Ovary (tissue), 9 donors: ENCODE data around the gene ARHGAP10. TPM values are rescaled to one million over a fixed set of nuclear protein-coding genes. Genes with fewer than 3 reads are reported as not detected.

Source experiments
- DNase-seq, 5 donors: peaks; one replicate each; pipeline ENCODE4 v3.0.0-alpha.2; 2019 to 2020
- H3K27ac ChIP-seq, 2 donors: fragments of 200-600 bp; one replicate each; pipeline versions ENCODE4 v1.5.1 to v1.8.0; 2019 to 2022
- H3K27me3 ChIP-seq: fragments of 200-600 bp; one replicate; pipeline ENCODE4 v1.8.0; 2022
- H3K36me3 ChIP-seq: fragments of 200-600 bp; sonication (generic); one replicate; pipeline ENCODE4 v1.5.1; 2019
- H3K4me1 ChIP-seq: one replicate; pipeline ENCODE4 v1.8.1; 2013; ENCODE audit warnings: mild to moderate bottlenecking, moderate library complexity; ENCODE audit not compliant: insufficient read depth
- H3K4me3 ChIP-seq: fragments of 200-600 bp; sonication (generic); one replicate; pipeline ENCODE4 v1.5.1; 2017
- H3K9me3 ChIP-seq, 2 donors: fragments of 200-600 bp in 1 of 2; sonication (generic) in 1 of 2; one replicate each; pipeline versions ENCODE4 v1.5.1 to v1.8.1; 2013 to 2019; ENCODE audit warnings: mild to moderate bottlenecking in 1 of 2, moderate library complexity in 1 of 2
- EP300 ChIP-seq: sonication (generic); formaldehyde crosslinking; IDR thresholded peaks from one replicate; pipeline ENCODE4 v1.6.1; 2017; ENCODE audit warnings: antibody characterized with exemption
- POLR2A ChIP-seq: fragments of 450-650 bp; IDR thresholded peaks from one replicate; pipeline ENCODE4 v1.6.1; 2017; ENCODE audit warnings: antibody characterized with exemption, mild to moderate bottlenecking, moderate library complexity
- WGBS, 3 donors: extraction: QIAGEN DNeasy Blood & Tissue Kit in 1 of 3; methylation state at CpG; one replicate each; pipeline versions ENCODE4 v1.1.5 to v1.1.7; 2013 to 2017; 5-methylcytosine and 5-hydroxymethylcytosine counted together
- intact Hi-C, 4 donors: fragments of 100-400 bp; cut with DNase I; formaldehyde crosslinking; loops; one replicate each; pipeline versions ENCODE4 v1.11.0 to v1.15.1; 2022 to 2023
- polyA plus RNA-seq, 2 donors: library from polyadenylated mRNA; stranded (reverse); fragments of 200-250 nt in 1 of 2; fragments of 350-450 nt in 1 of 2; fragmentation: Illumina TruSeq in 1 of 2; extraction: RNeasy Lipid Tissue Mini Kit (QIAGEN cat#74804) in 1 of 2; gene quantifications; one replicate each; pipeline ENCODE4 v1.2.3, GENCODE V29; 2013 to 2014
- total RNA-seq, 7 donors: library from RNA; depleted of rRNA in 2 of 7; stranded (reverse); fragments of >200 nt in 2 of 7; fragmentation: NEBNext Ultra II Directional in 3 of 7; extraction: Animal tissue kit (Norgen Biotek cat#: 25700) in 3 of 7; gene quantifications; one replicate each; pipeline versions ENCODE4 v1.1.0 to v1.2.4, GENCODE V29; 2016 to 2023
- TF ChIP-seq, protein P1 (sequence below), 3 donors: fragments of 450-650 bp in 2 of 3; fragments of 200-600 bp in 1 of 3; IDR thresholded peaks; one replicate each; pipeline versions ENCODE4 v1.5.1 to v1.8.0; 2016 to 2022; ENCODE audit warnings: antibody characterized with exemption in 3 of 3, mild to moderate bottlenecking in 1 of 3
- donor health status: DM: no; HTN: no; CAD: no; lungs with moderate emphysema.
- donor health status: DM: no; HTN: no; CAD: no.
- donor health status: Bipolar disorder and iron deficiency.
- donor health status: DM: yes; HTN: yes; CAD: no.
- donor health status: DM: no; HTN: no; CAD: no.
- donor health status: DM: yes; HTN: yes; CAD: no.

The ARHGAP10 gene
- total and polyA plus RNA-seq, 9 donors, result 37.1 to 76.7 (median 63.8) TPM

DNA sequence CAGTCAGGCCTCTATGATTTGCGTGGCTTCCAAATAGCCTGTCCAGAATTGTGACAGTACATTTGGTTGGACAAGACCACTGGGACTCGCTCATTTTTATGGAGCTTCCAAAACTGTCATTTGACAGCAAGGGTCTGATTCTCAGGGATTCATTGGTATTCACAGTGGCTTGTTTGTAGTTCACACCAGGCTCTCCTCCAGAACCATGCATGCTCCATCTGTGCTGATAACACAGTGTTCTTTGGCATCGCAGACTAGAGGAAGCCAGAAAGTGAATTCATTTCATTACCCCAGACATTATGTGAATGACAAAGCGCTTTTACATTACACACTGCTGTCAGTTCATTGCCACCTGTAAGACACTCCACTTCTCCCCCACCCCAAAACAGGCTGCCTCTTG, 208.3 kb downstream of the ARHGAP10 start:
- WGBS, 3 donors, result 71 to 81% (median 79%) methylated on average over 4 of the region's 4 CpGs
- intact Hi-C loops, result no loop called here

DNA sequence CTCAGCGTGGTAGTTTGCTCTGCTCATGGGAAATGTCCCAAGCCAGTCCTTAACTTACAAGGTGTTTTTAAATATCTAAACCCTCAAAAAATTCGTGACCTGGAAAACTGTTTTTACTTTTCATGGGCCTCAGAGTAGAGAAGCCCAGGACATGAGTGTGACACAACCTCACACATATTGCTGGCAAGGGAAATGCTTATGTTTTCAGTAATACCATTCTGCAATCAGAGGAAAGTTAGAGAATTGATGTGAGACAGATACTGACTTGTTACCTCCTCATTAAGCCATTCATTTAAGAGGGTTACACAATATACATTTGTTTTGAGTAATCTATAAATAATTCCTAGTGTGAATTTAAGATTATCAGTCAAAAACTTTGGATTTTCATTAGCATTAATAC, 209.5 kb downstream of the ARHGAP10 start:
- Histone ChIP-seq H3K27me3 (no peaks in the 10 kb centered on the region), H3K4me1 (no peaks in the 10 kb centered on the region), H3K4me3 (no peak overlapping the region), H3K9me3 (no peaks in the 10 kb centered on the region), H3K36me3 (no peaks in the 10 kb centered on the region), H3K27ac (no peak overlapping the region)
- WGBS, 3 donors, result 96 to 97% (median 97%) methylated on average over 2 of the region's 2 CpGs
- intact Hi-C loops, result no loop called here
- TF ChIP-seq, protein P1, sequence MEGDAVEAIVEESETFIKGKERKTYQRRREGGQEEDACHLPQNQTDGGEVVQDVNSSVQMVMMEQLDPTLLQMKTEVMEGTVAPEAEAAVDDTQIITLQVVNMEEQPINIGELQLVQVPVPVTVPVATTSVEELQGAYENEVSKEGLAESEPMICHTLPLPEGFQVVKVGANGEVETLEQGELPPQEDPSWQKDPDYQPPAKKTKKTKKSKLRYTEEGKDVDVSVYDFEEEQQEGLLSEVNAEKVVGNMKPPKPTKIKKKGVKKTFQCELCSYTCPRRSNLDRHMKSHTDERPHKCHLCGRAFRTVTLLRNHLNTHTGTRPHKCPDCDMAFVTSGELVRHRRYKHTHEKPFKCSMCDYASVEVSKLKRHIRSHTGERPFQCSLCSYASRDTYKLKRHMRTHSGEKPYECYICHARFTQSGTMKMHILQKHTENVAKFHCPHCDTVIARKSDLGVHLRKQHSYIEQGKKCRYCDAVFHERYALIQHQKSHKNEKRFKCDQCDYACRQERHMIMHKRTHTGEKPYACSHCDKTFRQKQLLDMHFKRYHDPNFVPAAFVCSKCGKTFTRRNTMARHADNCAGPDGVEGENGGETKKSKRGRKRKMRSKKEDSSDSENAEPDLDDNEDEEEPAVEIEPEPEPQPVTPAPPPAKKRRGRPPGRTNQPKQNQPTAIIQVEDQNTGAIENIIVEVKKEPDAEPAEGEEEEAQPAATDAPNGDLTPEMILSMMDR (IDR thresholded peaks at IDR 0.05), result no peak
- TF ChIP-seq POLR2A (no peak), EP300 (no peak)
- DNase-seq, result no peak

More for the DNA sequence above, 208.3 kb downstream of the ARHGAP10 start:
- DNase-seq, result no peak
- Histone ChIP-seq H3K9me3 (no peaks in the 10 kb centered on the region), H3K36me3 (no peaks in the 10 kb centered on the region), H3K4me1 (no peaks in the 10 kb centered on the region), H3K4me3 (no peak overlapping the region), H3K27me3 (no peaks in the 10 kb centered on the region), H3K27ac (no peak overlapping the region)
- TF ChIP-seq POLR2A (no peak), EP300 (no peak)
- TF ChIP-seq, protein P1 (IDR thresholded peaks at IDR 0.05), result no peak

DNA sequence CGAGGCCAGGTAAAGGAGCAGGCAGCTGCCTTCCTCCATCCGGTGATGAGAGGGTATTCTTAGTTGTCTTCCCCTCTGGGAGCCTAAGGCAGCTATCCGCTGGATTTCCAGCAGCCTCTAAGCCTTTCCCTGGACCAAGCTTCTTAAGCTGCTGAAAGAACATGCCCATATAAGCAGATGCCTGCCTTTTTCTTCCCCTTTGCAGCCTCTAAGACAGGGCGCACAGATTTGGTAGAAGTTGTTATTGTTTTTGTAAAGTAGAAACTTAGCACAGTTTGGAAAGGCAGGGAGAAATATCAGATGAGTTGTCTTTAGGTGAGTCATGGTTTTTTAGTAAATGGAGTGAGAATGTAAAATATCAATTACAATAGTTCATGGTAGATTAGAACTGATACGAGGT, 210.8 kb downstream of the ARHGAP10 start:
- whole genome bisulfite sequencing, 3 donors, result 65 to 70% (median 65%) methylated on average over 5 of the region's 5 CpGs
- intact Hi-C loops, result no loop called here
- Histone ChIP-seq H3K9me3 (no peaks in the 10 kb centered on the region), H3K27ac (no peak overlapping the region), H3K4me3 (no peak overlapping the region), H3K27me3 (no peaks in the 10 kb centered on the region), H3K4me1 (no peaks in the 10 kb centered on the region), H3K36me3 (no peaks in the 10 kb centered on the region)
- DNase-seq, result no peak
- TF ChIP-seq, protein P1 (IDR thresholded peaks at IDR 0.05), result no peak
- TF ChIP-seq POLR2A, result no peak
- TF ChIP-seq EP300, result no peak

DNA sequence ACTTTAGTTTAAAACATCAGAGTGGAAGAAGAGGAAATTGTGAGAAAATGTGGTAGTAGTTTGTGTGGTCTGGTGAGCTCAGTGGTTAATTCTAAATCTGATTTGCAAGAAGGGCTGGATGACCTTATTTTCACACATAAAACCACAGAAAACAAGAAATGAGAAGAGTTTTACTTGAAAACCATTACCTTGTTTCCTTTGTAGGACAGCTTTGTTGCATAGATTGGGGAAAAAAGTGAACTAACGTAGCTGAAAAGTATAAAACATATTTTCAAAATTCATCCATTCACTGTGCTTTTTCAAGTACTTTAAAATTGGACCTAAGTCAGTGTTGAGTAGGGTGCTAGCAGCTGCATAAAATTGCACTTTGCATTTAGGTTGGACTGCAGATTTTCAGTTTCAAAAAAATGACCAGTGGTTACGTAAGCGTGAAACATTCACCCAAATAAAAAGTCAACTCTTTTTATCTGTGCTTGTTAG, 211.3 kb downstream of the ARHGAP10 start:
- intact Hi-C loops, result no loop called here

More for the DNA sequence above, 211.3 kb downstream of the ARHGAP10 start:
- no peaks in the 10 kb centered on the region for H3K9me3 ChIP-seq
- WGBS, 3 donors, result 81 to 86% (median 83%) methylated on average over 3 of the region's 3 CpGs
- H3K4me3 ChIP-seq, result no peak overlapping the region
- no peaks in the 10 kb centered on the region for H3K27me3 ChIP-seq
- H3K4me1 ChIP-seq, result no peaks in the 10 kb centered on the region
- H3K36me3 ChIP-seq, result no peaks in the 10 kb centered on the region
- no peak for DNase-seq
- TF ChIP-seq EP300, result no peak
- no peak for TF ChIP-seq POLR2A
- TF ChIP-seq, protein P1 (IDR thresholded peaks at IDR 0.05), result no peak
- H3K27ac ChIP-seq, result no peak overlapping the region
